Measurements from ENCODE around the gene FABP6. TPM values are rescaled to one million over a fixed set of nuclear protein-coding genes. Genes with fewer than 3 reads are reported as not detected.

Gene FABP6
- total RNA-seq, 1 experiment from 2014 or later = 2.9 TPM

- TF ChIP-seq ZNF532 (CRISPR knock-in tag; IDR thresholded peaks at IDR 0.05; ENCODE audit: borderline replicate concordance) (0 out of 2 replicates have a peak, but pooled peaks have one; percentile 61), AFF4 (CRISPR knock-in tag; IDR thresholded peaks at IDR 0.05; ENCODE audit: borderline replicate concordance) (peak; percentile 85; the same call in 1 of the 2 replicates), E2F4 (CRISPR knock-in tag; IDR thresholded peaks at IDR 0.05; ENCODE audit: borderline replicate concordance, low read depth) (no peak), ARID4B (CRISPR knock-in tag; IDR thresholded peaks at IDR 0.05; ENCODE audit: borderline replicate concordance) (no peak; the same call in 1 of the 2 replicates), CREB1 (CRISPR knock-in tag; IDR thresholded peaks at IDR 0.05) (0 out of 2 replicates have a peak, but pooled peaks have one; percentile 57), TEAD1 (CRISPR knock-in tag; IDR thresholded peaks at IDR 0.05) (peak; percentile 96; the same call in 1 of the 2 replicates), ZNF416 (CRISPR knock-in tag; IDR thresholded peaks at IDR 0.05) (0 out of 2 replicates have a peak, but pooled peaks have one; percentile 47), ZNF219 (CRISPR knock-in tag; IDR thresholded peaks at IDR 0.05; ENCODE audit: borderline replicate concordance) (0 out of 2 replicates have a peak, but pooled peaks have one; percentile 30)
- TF ChIP-seq, protein P1, sequence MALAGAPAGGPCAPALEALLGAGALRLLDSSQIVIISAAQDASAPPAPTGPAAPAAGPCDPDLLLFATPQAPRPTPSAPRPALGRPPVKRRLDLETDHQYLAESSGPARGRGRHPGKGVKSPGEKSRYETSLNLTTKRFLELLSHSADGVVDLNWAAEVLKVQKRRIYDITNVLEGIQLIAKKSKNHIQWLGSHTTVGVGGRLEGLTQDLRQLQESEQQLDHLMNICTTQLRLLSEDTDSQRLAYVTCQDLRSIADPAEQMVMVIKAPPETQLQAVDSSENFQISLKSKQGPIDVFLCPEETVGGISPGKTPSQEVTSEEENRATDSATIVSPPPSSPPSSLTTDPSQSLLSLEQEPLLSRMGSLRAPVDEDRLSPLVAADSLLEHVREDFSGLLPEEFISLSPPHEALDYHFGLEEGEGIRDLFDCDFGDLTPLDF (CRISPR knock-in tag; IDR thresholded peaks at IDR 0.05) = no peak
- TF ChIP-seq, protein P2, sequence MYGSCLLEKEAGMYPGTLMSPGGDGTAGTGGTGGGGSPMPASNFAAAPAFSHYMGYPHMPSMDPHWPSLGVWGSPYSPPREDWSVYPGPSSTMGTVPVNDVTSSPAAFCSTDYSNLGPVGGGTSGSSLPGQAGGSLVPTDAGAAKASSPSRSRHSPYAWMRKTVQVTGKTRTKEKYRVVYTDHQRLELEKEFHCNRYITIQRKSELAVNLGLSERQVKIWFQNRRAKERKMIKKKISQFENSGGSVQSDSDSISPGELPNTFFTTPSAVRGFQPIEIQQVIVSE (CRISPR knock-in tag; IDR thresholded peaks at IDR 0.05; ENCODE audit: borderline replicate concordance) = no peak
- TF ChIP-seq, protein P3, sequence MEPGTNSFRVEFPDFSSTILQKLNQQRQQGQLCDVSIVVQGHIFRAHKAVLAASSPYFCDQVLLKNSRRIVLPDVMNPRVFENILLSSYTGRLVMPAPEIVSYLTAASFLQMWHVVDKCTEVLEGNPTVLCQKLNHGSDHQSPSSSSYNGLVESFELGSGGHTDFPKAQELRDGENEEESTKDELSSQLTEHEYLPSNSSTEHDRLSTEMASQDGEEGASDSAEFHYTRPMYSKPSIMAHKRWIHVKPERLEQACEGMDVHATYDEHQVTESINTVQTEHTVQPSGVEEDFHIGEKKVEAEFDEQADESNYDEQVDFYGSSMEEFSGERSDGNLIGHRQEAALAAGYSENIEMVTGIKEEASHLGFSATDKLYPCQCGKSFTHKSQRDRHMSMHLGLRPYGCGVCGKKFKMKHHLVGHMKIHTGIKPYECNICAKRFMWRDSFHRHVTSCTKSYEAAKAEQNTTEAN (CRISPR knock-in tag; IDR thresholded peaks at IDR 0.05) = 0 out of 2 replicates have a peak, but pooled peaks have one; percentile 52
Observed at GRCh38 chr5:160287378-160288051, 58.2 kb downstream of the FABP6 start (continued).
